PC-9 (cell line): ENCODE results near the gene FARP1.

Source experiments
- EZH2 ChIP-seq: fragments of 200-600 bp; sonication (generic); IDR thresholded peaks from 2 replicates; pipeline ENCODE4 v1.8.0; 2017; ENCODE audit warnings: antibody characterized with exemption, low read depth
- TF ChIP-seq, protein P1 (sequence below): fragments of 200-600 bp; sonication (generic); conservative IDR thresholded peaks from 2 replicates; pipeline ENCODE4 v1.6.1; 2017; ENCODE audit warnings: mixed run types, antibody characterized with exemption, mild to moderate bottlenecking, moderate library complexity

DNA sequence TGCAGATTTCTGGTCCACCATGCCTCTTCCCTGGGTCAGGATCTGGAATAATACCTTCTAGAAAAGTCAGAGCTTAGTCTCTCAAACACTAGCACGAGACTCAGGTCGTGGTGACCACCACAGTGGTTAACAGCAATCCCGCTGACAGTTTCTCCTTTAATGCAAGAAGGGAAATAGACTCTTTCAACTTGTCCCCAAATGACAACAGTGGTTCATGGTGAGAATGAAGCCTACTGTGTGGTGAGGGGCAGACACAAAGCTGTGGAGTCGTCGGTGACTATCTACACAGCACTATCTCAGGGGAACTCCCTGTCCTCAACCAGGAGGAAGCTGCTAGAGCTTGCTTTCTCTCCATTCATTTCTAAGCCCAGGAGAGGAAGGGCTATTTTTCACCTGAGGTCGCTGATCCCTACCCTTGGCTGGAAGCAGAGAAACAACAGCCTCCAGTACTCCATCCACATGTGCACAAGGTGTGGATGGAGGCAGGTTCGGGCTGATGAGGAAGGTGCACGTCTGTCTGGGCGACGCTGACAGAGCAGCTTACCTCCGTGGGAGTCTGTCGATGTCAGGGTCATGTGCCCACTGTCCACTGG, 361.6 kb downstream of the FARP1 start:
- TF ChIP-seq, protein P1, sequence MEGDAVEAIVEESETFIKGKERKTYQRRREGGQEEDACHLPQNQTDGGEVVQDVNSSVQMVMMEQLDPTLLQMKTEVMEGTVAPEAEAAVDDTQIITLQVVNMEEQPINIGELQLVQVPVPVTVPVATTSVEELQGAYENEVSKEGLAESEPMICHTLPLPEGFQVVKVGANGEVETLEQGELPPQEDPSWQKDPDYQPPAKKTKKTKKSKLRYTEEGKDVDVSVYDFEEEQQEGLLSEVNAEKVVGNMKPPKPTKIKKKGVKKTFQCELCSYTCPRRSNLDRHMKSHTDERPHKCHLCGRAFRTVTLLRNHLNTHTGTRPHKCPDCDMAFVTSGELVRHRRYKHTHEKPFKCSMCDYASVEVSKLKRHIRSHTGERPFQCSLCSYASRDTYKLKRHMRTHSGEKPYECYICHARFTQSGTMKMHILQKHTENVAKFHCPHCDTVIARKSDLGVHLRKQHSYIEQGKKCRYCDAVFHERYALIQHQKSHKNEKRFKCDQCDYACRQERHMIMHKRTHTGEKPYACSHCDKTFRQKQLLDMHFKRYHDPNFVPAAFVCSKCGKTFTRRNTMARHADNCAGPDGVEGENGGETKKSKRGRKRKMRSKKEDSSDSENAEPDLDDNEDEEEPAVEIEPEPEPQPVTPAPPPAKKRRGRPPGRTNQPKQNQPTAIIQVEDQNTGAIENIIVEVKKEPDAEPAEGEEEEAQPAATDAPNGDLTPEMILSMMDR, result no peak
- no peak for TF ChIP-seq EZH2
